Activated CD8-positive, alpha-beta memory T cell treated with anti-CD3 and anti-CD28 coated beads, Interleukin-2, amount 50 U/mL, for 24 hours (primary cell): ENCODE data around the gene BCL7C.
"Not testable (repeated sequence)": the region's sequence is repeated elsewhere in the genome, so short reads cannot be mapped to it uniquely, and the experiment has no call there.

ENCODE experiments used
- DNase-seq: peaks from one replicate; pipeline ENCODE4 v3.0.0-alpha.2; 2020; ENCODE audit errors: extremely low read depth

The BCL7C gene

GRCh38 chr16:30866031-30866430 lies 27.8 kb downstream of the BCL7C start:
- no peak for DNase-seq

- not testable (repeated sequence) for DNase-seq
Measured at GRCh38 chr16:30863178-30863577, 30.7 kb downstream of the BCL7C start.

- not testable (repeated sequence) for DNase-seq
Measured at GRCh38 chr16:30860729-30861128, 33.1 kb downstream of the BCL7C start.

GRCh38 chr16:30858829-30859423 lies 35.0 kb downstream of the BCL7C start:
- no peak for DNase-seq

GRCh38 chr16:30858111-30858495 lies 35.8 kb downstream of the BCL7C start:
- no peak for DNase-seq

GRCh38 chr16:30853758-30854157 lies 40.1 kb downstream of the BCL7C start:
- no peak for DNase-seq

- DNase-seq = no peak
Measured at GRCh38 chr16:30850246-30850645, 43.6 kb downstream of the BCL7C start.

GRCh38 chr16:30846649-30847402 lies 47.1 kb downstream of the BCL7C start:
- no peak for DNase-seq

- DNase-seq = peak; percentile 56
Measured at GRCh38 chr16:30844671-30845449, 49.0 kb downstream of the BCL7C start.

- no peak for DNase-seq
Measured at GRCh38 chr16:30844346-30844670, 49.6 kb downstream of the BCL7C start.

- DNase-seq = no peak
Measured at GRCh38 chr16:30843501-30843900, 50.4 kb downstream of the BCL7C start.

- DNase-seq = no peak
Measured at GRCh38 chr16:30842971-30843370, 50.9 kb downstream of the BCL7C start.

GRCh38 chr16:30841332-30841731 lies 52.5 kb downstream of the BCL7C start:
- DNase-seq = no peak

- no peak for DNase-seq
Measured at GRCh38 chr16:30840611-30841010, 53.3 kb downstream of the BCL7C start.

GRCh38 chr16:30839523-30840227 lies 54.2 kb downstream of the BCL7C start:
- no peak for DNase-seq

- DNase-seq = no peak
Measured at GRCh38 chr16:30838876-30839471, 54.9 kb downstream of the BCL7C start.

GRCh38 chr16:30837904-30838303 lies 56.0 kb downstream of the BCL7C start:
- no peak for DNase-seq
